Fibroblast of lung (primary cell): Measurements from ENCODE around the gene LANCL2. TPM values are rescaled to one million over a fixed set of nuclear protein-coding genes. Genes with fewer than 3 reads are reported as not detected.
A peak's percentile ranks its signal among the peaks of the same experiment; 100 is the strongest.
"Not testable (repeated sequence)": the region's sequence is repeated elsewhere in the genome, so short reads cannot be mapped to it uniquely, and the experiment has no call there.

ENCODE experiments used
- DNase-seq, 2 donors: peaks; one replicate each; pipeline versions ENCODE4 v3.0.0 to v3.0.0-alpha.2; 2010; ENCODE audit warnings: low read depth in 2 of 2
- H2AFZ ChIP-seq: 2 replicates; pipeline ENCODE4 v1.5.1; 2012; ENCODE audit warnings: low read length, control low read depth, inconsistent platforms
- H3K27ac ChIP-seq: 2 replicates; pipeline ENCODE4 v1.5.1; 2011; ENCODE audit warnings: low read length, control low read depth; ENCODE audit not compliant: insufficient read depth
- H3K27me3 ChIP-seq: 2 replicates; pipeline ENCODE4 v1.5.1; 2011; ENCODE audit warnings: mild to moderate bottlenecking, low read length; ENCODE audit not compliant: control insufficient read depth, insufficient read depth
- H3K36me3 ChIP-seq: 2 replicates; pipeline ENCODE4 v1.5.1; 2011; ENCODE audit warnings: low read length; ENCODE audit not compliant: control insufficient read depth, insufficient read depth
- H3K4me1 ChIP-seq: 2 replicates; pipeline ENCODE4 v1.5.1; 2011; ENCODE audit warnings: low read length; ENCODE audit not compliant: control insufficient read depth, insufficient read depth; ENCODE audit errors: extremely low read depth
- H3K4me2 ChIP-seq: 2 replicates; pipeline ENCODE4 v1.5.1; 2011; ENCODE audit warnings: low read length, control low read depth; ENCODE audit not compliant: insufficient read depth; ENCODE audit errors: extremely low read depth
- H3K4me3 ChIP-seq, 4 experiments: fragments of 200-600 bp in 1 of 4; sonication (generic) in 1 of 4; replicated peaks in 1 of 4; 2 replicates each; pipeline ENCODE4 v1.5.1; 2011 to 2016; ENCODE audit warnings: low read length in 4 of 4, low read depth in 3 of 4, mild to moderate bottlenecking in 3 of 4, control low read depth in 2 of 4, inconsistent platforms in 1 of 4, mixed read lengths in 1 of 4; ENCODE audit not compliant: insufficient read depth in 1 of 4; ENCODE audit errors: control extremely low read depth in 1 of 4
- H3K79me2 ChIP-seq: 2 replicates; pipeline ENCODE4 v1.5.1; 2012; ENCODE audit warnings: mild to moderate bottlenecking, low read length, inconsistent platforms; ENCODE audit not compliant: control insufficient read depth, insufficient read depth
- H3K9ac ChIP-seq: 2 replicates; pipeline ENCODE4 v1.5.1; 2011; ENCODE audit warnings: mild to moderate bottlenecking, low read length, control low read depth; ENCODE audit not compliant: insufficient read depth
- H3K9me3 ChIP-seq: 2 replicates; pipeline ENCODE4 v1.5.1; 2012; ENCODE audit warnings: low read depth, low read length; ENCODE audit not compliant: control insufficient read depth, insufficient read depth
- H4K20me1 ChIP-seq: 2 replicates; pipeline ENCODE4 v1.5.1; 2011; ENCODE audit warnings: low read length; ENCODE audit not compliant: control insufficient read depth, insufficient read depth; ENCODE audit errors: extremely low read depth
- CTCF ChIP-seq, 2 donors: IDR thresholded peaks in 1 of 2; conservative IDR thresholded peaks in 1 of 2; 1 replicate in 1 of 2; 2 replicates in 1 of 2; pipeline ENCODE4 v1.5.1; 2011 to 2012; ENCODE audit warnings: low read length in 2 of 2, control low read depth in 1 of 2, inconsistent platforms in 1 of 2, low read depth in 1 of 2, mild to moderate bottlenecking in 1 of 2
- EZH2 ChIP-seq: IDR thresholded peaks from 2 replicates; pipeline ENCODE4 v1.5.1; 2012; ENCODE audit warnings: low read length, control low read depth, mild to moderate bottlenecking; ENCODE audit errors: missing control alignments
- polyA plus RNA-seq, 2 donors: library from polyadenylated mRNA; depleted of rRNA in 1 of 2; stranded (reverse) in 1 of 2; unstranded in 1 of 2; fragments of >200 nt; gene quantifications; 2 replicates each; pipeline ENCODE4 v1.2.1, GENCODE V29; 2011 to 2012; ENCODE audit warnings: missing spikeins in 1 of 2
- total RNA-seq: library from RNA; depleted of rRNA; stranded (reverse); fragments of >200 nt; gene quantifications from 2 replicates; pipeline ENCODE4 v1.2.1, GENCODE V29; 2014

Gene LANCL2
- total and polyA plus RNA-seq, 2 donors (not counting 1 experiment from before 2014, with no cell fraction given), result 8.9 to 15.0 TPM

DNA sequence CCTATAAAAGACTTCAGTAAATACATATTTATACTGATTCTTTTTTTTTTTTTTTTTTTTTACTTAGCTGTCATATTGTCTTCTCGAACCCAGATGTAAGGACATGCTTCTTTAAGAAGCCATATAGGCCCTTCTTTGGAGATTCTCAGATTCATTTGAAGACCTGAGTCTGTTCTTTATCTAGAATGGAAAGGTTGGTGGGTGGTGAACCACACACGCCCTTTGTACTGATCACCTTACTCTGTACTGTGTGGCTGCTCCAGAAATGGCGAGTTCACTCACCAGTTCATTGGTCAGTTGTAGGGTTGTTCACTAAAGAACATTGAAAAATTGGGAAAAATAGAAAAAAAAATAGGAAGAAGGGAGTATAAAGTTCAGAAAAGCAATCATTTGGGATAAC, 32.5 kb downstream of the LANCL2 start:
- TF ChIP-seq EZH2, result no peak
- no peak for TF ChIP-seq CTCF (conservative IDR thresholded peaks at IDR 0.05 in 1 of 2, IDR thresholded peaks at IDR 0.05 in 1 of 2; ENCODE audit: low read depth in 1 of 2, low read length in 2 of 2)
- H3K4me1 ChIP-seq, result peaks cover 2% of the 10 kb centered on the region
- no peaks in the 10 kb centered on the region for H3K27me3 ChIP-seq
- no peak overlapping the region for H3K4me2 ChIP-seq
- no peaks in the 10 kb centered on the region for H3K79me2 ChIP-seq
- H3K4me3 ChIP-seq, result no peak overlapping the region
- H3K27ac ChIP-seq, result no peak overlapping the region
- H3K9me3 ChIP-seq, result no peaks in the 10 kb centered on the region
- DNase-seq, result no peak
- no peak overlapping the region for H3K9ac ChIP-seq
- no peaks in the 10 kb centered on the region for H4K20me1 ChIP-seq
- H3K36me3 ChIP-seq, result no peaks in the 10 kb centered on the region
- no peak overlapping the region for H2AFZ ChIP-seq

- H3K4me1 ChIP-seq, result peaks cover 2% of the 10 kb centered on the region
- H3K9me3 ChIP-seq, result no peaks in the 10 kb centered on the region
- H3K4me3 ChIP-seq, result no peak overlapping the region
- peak; percentile 29 to 37 for DNase-seq
- H2AFZ ChIP-seq, result no peak overlapping the region
- H4K20me1 ChIP-seq, result no peaks in the 10 kb centered on the region
- no peak overlapping the region for H3K4me2 ChIP-seq
- H3K27me3 ChIP-seq, result no peaks in the 10 kb centered on the region
- no peak for TF ChIP-seq CTCF (conservative IDR thresholded peaks at IDR 0.05 in 1 of 2, IDR thresholded peaks at IDR 0.05 in 1 of 2; ENCODE audit: low read depth in 1 of 2, low read length in 2 of 2)
- peaks cover 3% of the 10 kb centered on the region for H3K36me3 ChIP-seq
- no peak overlapping the region for H3K9ac ChIP-seq
- H3K27ac ChIP-seq, result no peak overlapping the region
- H3K79me2 ChIP-seq, result no peaks in the 10 kb centered on the region
Measured at GRCh38 chr7:55400191-55400590, 35.1 kb downstream of the LANCL2 start.

DNA sequence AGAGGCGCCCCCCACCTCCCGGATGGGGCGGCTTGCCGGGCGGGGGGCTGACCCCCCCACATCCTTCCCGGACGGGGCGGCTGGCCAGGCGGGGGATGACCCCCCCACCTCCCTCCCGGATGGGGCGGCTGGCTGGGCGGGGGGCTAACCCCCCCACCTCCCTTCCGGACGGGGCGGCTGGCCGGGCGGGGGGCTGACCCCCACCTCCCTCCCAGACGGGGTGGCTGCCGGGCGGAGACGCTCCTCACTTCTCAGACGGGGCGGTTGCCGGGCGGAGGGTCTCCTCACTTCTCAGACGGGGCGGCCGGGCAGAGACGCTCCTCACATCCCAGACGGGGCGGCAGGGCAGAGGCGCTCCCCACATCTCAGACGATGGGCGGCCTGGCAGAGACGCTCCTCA, 37.4 kb downstream of the LANCL2 start:
- H2AFZ ChIP-seq, H3K79me2 ChIP-seq, H4K20me1 ChIP-seq, H3K4me2 ChIP-seq, H3K9ac ChIP-seq, DNase-seq, H3K27ac ChIP-seq, H3K4me1 ChIP-seq, H3K9me3 ChIP-seq, H3K4me3 ChIP-seq, H3K36me3 ChIP-seq, H3K27me3 ChIP-seq: not testable (repeated sequence)
